ENCODE data around the gene SCAPER.

The SCAPER gene

DNA sequence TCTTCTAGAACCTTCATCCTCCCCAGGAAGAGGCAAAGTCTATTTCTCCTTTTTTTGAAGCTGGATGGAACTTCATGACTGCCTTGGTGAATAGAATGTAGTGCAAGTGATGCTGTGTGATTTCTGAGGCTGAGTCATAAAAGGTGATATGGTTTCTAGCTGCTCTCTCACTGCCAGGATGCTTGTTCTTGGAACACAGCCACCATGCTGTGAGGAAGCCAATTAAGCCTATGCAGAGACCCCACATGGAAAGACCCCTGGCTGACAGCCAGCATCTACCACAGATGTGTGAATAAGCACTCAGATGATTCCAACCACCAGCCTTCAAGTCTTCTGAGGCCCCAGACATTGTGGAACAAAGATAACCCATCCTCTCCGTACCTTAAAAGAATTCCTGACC, 511.5 kb downstream of the SCAPER start:
- Histone ChIP-seq H3K27me3 (ENCODE audit: control insufficient read depth in 2 of 2, insufficient read depth in 2 of 2, low read length in 2 of 2) (no peaks in the 10 kb centered on the region), H3K9me3 (ENCODE audit: control insufficient read depth in 2 of 2, low read length in 2 of 2) (no peaks in the 10 kb centered on the region), H3K4me1 (ENCODE audit: control insufficient read depth in 2 of 2, insufficient read depth in 2 of 2, low read length in 2 of 2) (no peaks in the 10 kb centered on the region), H3K36me3 (ENCODE audit: control insufficient read depth in 2 of 2, insufficient read depth in 2 of 2, low read length in 2 of 2) (no peaks in the 10 kb centered on the region), H3K27ac (ENCODE audit: low read depth in 2 of 2, low read length in 2 of 2) (no peak overlapping the region), H3K4me3 (ENCODE audit: low read length in 2 of 2) (no peak overlapping the region), H3K9ac (ENCODE audit: low read depth in 1 of 2, low read length in 2 of 2) (no peak overlapping the region)

DNA sequence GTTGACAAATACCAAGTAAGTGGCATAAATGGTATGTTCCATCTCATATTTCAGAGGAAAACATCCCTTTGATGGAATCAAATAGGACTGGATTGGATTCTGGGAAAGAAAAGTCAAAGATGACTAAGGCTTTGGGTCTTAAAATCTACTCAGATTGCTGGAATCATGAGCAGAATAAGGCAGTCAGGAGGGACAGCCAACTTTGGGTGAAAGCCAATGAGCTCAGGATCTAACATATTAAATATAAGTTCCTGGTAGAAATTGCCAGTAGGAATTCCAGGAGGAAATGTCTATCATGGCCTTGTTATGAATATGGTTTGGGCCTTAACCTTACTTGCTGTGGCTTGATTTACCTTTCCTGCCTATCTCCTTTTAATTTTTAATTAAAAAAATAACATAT, 513.3 kb downstream of the SCAPER start:
- no peaks in the 10 kb centered on the region for H3K36me3 ChIP-seq (ENCODE audit: control insufficient read depth in 2 of 2, insufficient read depth in 2 of 2, low read length in 2 of 2)
- no peaks in the 10 kb centered on the region for H3K27me3 ChIP-seq (ENCODE audit: control insufficient read depth in 2 of 2, insufficient read depth in 2 of 2, low read length in 2 of 2)
- no peaks in the 10 kb centered on the region for H3K4me1 ChIP-seq (ENCODE audit: control insufficient read depth in 2 of 2, insufficient read depth in 2 of 2, low read length in 2 of 2)
- H3K9ac ChIP-seq (ENCODE audit: low read depth in 1 of 2, low read length in 2 of 2): no peak overlapping the region
- no peak overlapping the region for H3K27ac ChIP-seq (ENCODE audit: low read depth in 2 of 2, low read length in 2 of 2)
- no peak overlapping the region for H3K4me3 ChIP-seq (ENCODE audit: low read length in 2 of 2)
- no peaks in the 10 kb centered on the region for H3K9me3 ChIP-seq (ENCODE audit: control insufficient read depth in 2 of 2, low read length in 2 of 2)

DNA sequence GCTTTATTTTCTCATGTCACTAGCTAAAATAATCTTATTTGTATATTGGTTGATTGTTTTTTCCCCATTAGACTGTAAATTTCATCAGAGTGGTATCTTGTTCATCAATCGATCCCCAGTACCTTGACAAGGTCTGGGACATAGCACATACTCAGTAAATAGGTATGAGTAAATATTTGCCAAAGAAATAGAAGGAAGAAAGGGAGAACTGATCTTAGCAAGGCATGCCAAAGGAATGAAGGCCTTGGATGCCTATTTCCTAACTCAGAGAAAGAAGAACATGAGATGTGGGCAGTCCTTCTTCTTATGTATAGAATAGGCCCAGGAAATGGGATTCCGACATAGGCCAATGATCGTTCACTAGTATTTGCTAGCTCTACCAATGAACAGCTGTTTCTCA, 513.8 kb downstream of the SCAPER start:
- H3K27ac ChIP-seq (ENCODE audit: low read depth in 2 of 2, low read length in 2 of 2): no peak overlapping the region

DNA sequence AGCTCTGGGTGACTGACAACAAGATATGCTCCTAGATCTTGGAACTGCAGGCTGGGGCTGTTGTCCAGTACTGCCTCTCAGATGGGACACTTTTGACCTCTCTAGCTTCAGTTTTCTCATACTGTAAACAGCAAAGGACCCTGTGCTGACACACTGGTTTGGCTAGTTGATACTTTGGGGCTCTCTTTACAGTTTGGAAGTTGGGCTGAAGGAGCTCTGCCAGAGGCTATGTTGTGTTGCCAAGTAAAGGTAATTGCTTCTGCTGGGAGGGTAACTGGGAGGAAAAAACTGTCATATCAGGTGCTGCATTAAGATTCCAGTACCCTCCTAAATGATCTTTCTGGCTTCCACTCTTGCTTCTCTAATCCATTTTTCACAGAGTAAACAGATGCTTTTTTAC, 514.6 kb downstream of the SCAPER start:
- Histone ChIP-seq H3K27ac (ENCODE audit: low read depth in 2 of 2, low read length in 2 of 2) (no peak overlapping the region), H3K9me3 (ENCODE audit: control insufficient read depth in 2 of 2, low read length in 2 of 2) (no peaks in the 10 kb centered on the region), H3K4me3 (ENCODE audit: low read length in 2 of 2) (no peak overlapping the region), H3K27me3 (ENCODE audit: control insufficient read depth in 2 of 2, insufficient read depth in 2 of 2, low read length in 2 of 2) (no peaks in the 10 kb centered on the region), H3K4me1 (ENCODE audit: control insufficient read depth in 2 of 2, insufficient read depth in 2 of 2, low read length in 2 of 2) (no peaks in the 10 kb centered on the region), H3K36me3 (ENCODE audit: control insufficient read depth in 2 of 2, insufficient read depth in 2 of 2, low read length in 2 of 2) (no peaks in the 10 kb centered on the region), H3K9ac (ENCODE audit: low read depth in 1 of 2, low read length in 2 of 2) (no peak overlapping the region)

More for the DNA sequence above, 513.8 kb downstream of the SCAPER start:
- Histone ChIP-seq H3K9ac (ENCODE audit: low read depth in 1 of 2, low read length in 2 of 2) (no peak overlapping the region), H3K4me3 (ENCODE audit: low read length in 2 of 2) (no peak overlapping the region), H3K27me3 (ENCODE audit: control insufficient read depth in 2 of 2, insufficient read depth in 2 of 2, low read length in 2 of 2) (no peaks in the 10 kb centered on the region), H3K9me3 (ENCODE audit: control insufficient read depth in 2 of 2, low read length in 2 of 2) (no peaks in the 10 kb centered on the region), H3K4me1 (ENCODE audit: control insufficient read depth in 2 of 2, insufficient read depth in 2 of 2, low read length in 2 of 2) (no peaks in the 10 kb centered on the region), H3K36me3 (ENCODE audit: control insufficient read depth in 2 of 2, insufficient read depth in 2 of 2, low read length in 2 of 2) (no peaks in the 10 kb centered on the region)

DNA sequence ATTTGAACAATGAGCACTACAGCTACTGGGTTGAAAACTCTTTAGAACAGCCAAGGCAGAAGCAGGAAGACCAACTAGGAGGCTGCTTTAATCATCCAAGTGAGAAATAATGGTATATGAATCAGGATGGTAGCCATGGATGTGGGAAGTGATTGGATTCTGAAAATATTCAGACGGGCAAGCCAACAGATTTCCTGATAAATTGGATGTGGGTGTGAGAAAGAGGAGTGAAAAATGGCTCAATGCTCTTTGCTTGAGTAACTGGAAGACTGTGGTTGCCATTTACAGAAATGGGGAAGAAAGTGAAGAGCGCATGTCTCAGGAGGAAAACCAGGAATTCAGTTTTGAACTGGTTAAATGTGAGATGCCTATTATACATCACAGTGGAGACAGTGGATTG, 518.2 kb downstream of the SCAPER start:
- Histone ChIP-seq H3K4me1 (ENCODE audit: control insufficient read depth in 2 of 2, insufficient read depth in 2 of 2, low read length in 2 of 2) (no peaks in the 10 kb centered on the region), H3K27me3 (ENCODE audit: control insufficient read depth in 2 of 2, insufficient read depth in 2 of 2, low read length in 2 of 2) (no peaks in the 10 kb centered on the region), H3K9me3 (ENCODE audit: control insufficient read depth in 2 of 2, low read length in 2 of 2) (no peaks in the 10 kb centered on the region), H3K9ac (ENCODE audit: low read depth in 1 of 2, low read length in 2 of 2) (no peak overlapping the region), H3K4me3 (ENCODE audit: low read length in 2 of 2) (no peak overlapping the region), H3K27ac (ENCODE audit: low read depth in 2 of 2, low read length in 2 of 2) (no peak overlapping the region), H3K36me3 (ENCODE audit: control insufficient read depth in 2 of 2, insufficient read depth in 2 of 2, low read length in 2 of 2) (no peaks in the 10 kb centered on the region)

DNA sequence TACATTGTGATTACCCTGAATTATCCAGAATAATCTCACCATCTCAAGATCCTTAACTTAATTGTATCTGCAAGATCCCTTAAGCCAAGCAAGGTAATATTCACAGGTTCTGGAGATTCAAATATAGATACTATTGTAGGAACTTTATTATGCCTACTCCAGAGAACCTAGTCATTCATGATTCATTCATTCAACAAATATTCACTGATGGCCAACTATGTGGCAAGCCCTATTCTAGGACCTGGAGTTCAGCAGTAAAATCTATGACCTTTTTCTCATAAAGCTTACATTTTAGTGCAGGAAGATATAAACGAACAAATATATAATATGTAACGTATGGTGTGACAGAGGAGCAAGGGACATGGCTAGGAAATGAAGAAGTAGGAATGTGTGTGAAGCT, 519.0 kb downstream of the SCAPER start:
- H3K9me3 ChIP-seq (ENCODE audit: control insufficient read depth in 2 of 2, low read length in 2 of 2): no peaks in the 10 kb centered on the region
- H3K27me3 ChIP-seq (ENCODE audit: control insufficient read depth in 2 of 2, insufficient read depth in 2 of 2, low read length in 2 of 2): no peaks in the 10 kb centered on the region
- no peaks in the 10 kb centered on the region for H3K36me3 ChIP-seq (ENCODE audit: control insufficient read depth in 2 of 2, insufficient read depth in 2 of 2, low read length in 2 of 2)
- H3K4me1 ChIP-seq (ENCODE audit: control insufficient read depth in 2 of 2, insufficient read depth in 2 of 2, low read length in 2 of 2): no peaks in the 10 kb centered on the region
- no peak overlapping the region for H3K9ac ChIP-seq (ENCODE audit: low read depth in 1 of 2, low read length in 2 of 2)
- H3K27ac ChIP-seq (ENCODE audit: low read depth in 2 of 2, low read length in 2 of 2): no peak overlapping the region
- H3K4me3 ChIP-seq (ENCODE audit: low read length in 2 of 2): no peak overlapping the region

DNA sequence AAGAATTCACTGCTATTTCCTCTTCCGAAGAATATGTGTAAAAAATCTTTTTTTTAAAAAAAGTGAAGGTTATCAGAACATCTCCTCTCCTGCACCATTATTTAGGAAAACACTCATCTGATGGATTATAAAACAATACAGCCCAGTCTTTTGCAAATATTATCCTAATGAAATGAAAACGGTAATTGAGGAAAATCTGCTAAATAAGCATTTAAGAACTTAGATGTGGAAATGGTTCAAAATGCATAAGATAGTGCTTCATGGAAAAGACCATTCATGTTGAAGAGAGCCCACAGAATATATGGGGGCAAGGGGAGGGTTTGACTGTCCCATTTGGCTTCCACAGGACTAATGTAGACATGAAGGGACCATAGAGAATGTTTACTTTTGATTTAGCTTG, 520.7 kb downstream of the SCAPER start:
- Histone ChIP-seq H3K9me3 (ENCODE audit: control insufficient read depth in 2 of 2, low read length in 2 of 2) (no peaks in the 10 kb centered on the region), H3K4me1 (ENCODE audit: control insufficient read depth in 2 of 2, insufficient read depth in 2 of 2, low read length in 2 of 2) (no peaks in the 10 kb centered on the region), H3K4me3 (ENCODE audit: low read length in 2 of 2) (no peak overlapping the region), H3K9ac (ENCODE audit: low read depth in 1 of 2, low read length in 2 of 2) (no peak overlapping the region), H3K36me3 (ENCODE audit: control insufficient read depth in 2 of 2, insufficient read depth in 2 of 2, low read length in 2 of 2) (no peaks in the 10 kb centered on the region), H3K27ac (ENCODE audit: low read depth in 2 of 2, low read length in 2 of 2) (no peak overlapping the region), H3K27me3 (ENCODE audit: control insufficient read depth in 2 of 2, insufficient read depth in 2 of 2, low read length in 2 of 2) (no peaks in the 10 kb centered on the region)

DNA sequence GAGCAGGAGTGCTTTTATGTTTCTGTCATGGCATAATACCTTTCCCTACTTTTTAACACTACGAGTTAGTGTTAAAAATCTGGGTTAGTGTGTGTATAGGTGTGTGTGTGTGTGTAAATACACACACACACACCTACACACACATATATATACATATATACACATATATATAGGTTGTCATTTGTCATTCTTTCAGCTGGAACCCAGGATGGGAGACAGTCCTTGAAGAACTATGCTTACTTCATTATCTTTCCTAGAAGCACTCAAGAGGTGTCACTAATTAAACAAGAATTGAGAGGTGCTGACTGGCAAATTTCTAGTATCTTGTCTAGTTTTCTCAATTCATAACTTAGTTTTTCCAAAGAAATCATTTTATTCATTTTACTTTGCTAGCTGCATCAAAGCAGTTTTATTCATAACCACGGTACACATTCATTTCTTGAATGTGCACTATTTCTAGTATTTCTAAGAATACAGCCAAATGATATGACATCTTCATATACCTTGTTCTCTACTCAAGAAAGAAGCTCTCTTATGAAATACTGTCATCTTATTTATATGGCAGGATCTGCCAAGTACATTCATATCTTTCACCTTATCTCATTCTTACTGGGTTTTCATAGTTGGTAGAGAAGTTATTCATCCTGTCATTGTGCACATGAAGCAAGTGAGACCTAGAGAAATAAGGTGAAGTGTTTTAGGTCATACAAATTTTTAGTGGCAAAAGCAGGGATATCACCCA, 522.0 kb downstream of the SCAPER start:
- H3K27ac ChIP-seq (ENCODE audit: low read depth in 2 of 2, low read length in 2 of 2): no peak overlapping the region
- no peaks in the 10 kb centered on the region for H3K36me3 ChIP-seq (ENCODE audit: control insufficient read depth in 2 of 2, insufficient read depth in 2 of 2, low read length in 2 of 2)
- no peak overlapping the region for H3K9ac ChIP-seq (ENCODE audit: low read depth in 1 of 2, low read length in 2 of 2)
- no peak overlapping the region for H3K4me3 ChIP-seq (ENCODE audit: low read length in 2 of 2)
- no peaks in the 10 kb centered on the region for H3K9me3 ChIP-seq (ENCODE audit: control insufficient read depth in 2 of 2, low read length in 2 of 2)
- no peaks in the 10 kb centered on the region for H3K27me3 ChIP-seq (ENCODE audit: control insufficient read depth in 2 of 2, insufficient read depth in 2 of 2, low read length in 2 of 2)
- H3K4me1 ChIP-seq (ENCODE audit: control insufficient read depth in 2 of 2, insufficient read depth in 2 of 2, low read length in 2 of 2): no peaks in the 10 kb centered on the region

DNA sequence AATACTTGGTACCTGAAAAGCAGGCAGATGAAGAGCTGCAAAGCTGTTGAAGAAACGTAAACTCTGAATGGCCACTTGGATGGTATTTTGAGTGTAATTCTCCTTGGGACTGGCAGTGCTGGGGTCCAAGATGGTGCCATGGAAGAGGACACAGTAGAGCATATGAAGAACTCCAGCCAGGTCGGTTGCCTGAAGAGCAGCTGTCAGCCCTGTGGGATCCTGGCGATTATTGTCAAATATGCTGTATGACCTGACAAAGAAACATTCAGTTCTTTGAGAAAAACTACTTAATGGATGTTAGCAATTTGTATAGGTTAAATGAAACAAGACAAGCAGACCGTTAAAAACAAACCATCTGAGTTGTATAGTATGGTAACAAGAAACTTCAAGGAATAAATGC, 523.8 kb downstream of the SCAPER start:
- Histone ChIP-seq H3K27ac (ENCODE audit: low read depth in 2 of 2, low read length in 2 of 2) (no peak overlapping the region), H3K27me3 (ENCODE audit: control insufficient read depth in 2 of 2, insufficient read depth in 2 of 2, low read length in 2 of 2) (no peaks in the 10 kb centered on the region), H3K4me3 (ENCODE audit: low read length in 2 of 2) (no peak overlapping the region), H3K4me1 (ENCODE audit: control insufficient read depth in 2 of 2, insufficient read depth in 2 of 2, low read length in 2 of 2) (no peaks in the 10 kb centered on the region), H3K36me3 (ENCODE audit: control insufficient read depth in 2 of 2, insufficient read depth in 2 of 2, low read length in 2 of 2) (no peaks in the 10 kb centered on the region), H3K9ac (ENCODE audit: low read depth in 1 of 2, low read length in 2 of 2) (no peak overlapping the region), H3K9me3 (ENCODE audit: control insufficient read depth in 2 of 2, low read length in 2 of 2) (no peaks in the 10 kb centered on the region)

DNA sequence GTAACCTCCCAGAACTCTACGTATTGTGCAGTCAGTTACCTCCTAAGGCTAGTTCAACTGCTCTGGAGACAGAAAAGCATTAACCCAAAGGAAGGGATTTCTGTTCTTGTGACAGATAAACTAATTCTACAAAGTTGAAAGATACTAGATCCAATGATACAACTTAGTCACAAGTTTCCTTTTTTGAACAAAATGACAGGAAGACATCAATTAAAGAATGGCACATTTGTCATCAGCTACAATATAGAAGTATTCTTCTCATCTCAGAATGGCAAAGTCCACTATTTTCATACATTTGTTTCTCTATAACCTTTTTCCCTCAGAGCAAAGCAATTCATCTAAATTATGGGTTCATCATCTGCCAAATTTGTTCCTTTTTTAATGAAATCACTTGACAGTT, 524.9 kb downstream of the SCAPER start:
- no peak overlapping the region for H3K4me3 ChIP-seq (ENCODE audit: low read length in 2 of 2)
- H3K27me3 ChIP-seq (ENCODE audit: control insufficient read depth in 2 of 2, insufficient read depth in 2 of 2, low read length in 2 of 2): no peaks in the 10 kb centered on the region
- no peak overlapping the region for H3K27ac ChIP-seq (ENCODE audit: low read depth in 2 of 2, low read length in 2 of 2)
- H3K36me3 ChIP-seq (ENCODE audit: control insufficient read depth in 2 of 2, insufficient read depth in 2 of 2, low read length in 2 of 2): no peaks in the 10 kb centered on the region
- no peaks in the 10 kb centered on the region for H3K4me1 ChIP-seq (ENCODE audit: control insufficient read depth in 2 of 2, insufficient read depth in 2 of 2, low read length in 2 of 2)
- H3K9ac ChIP-seq (ENCODE audit: low read depth in 1 of 2, low read length in 2 of 2): no peak overlapping the region
- H3K9me3 ChIP-seq (ENCODE audit: control insufficient read depth in 2 of 2, low read length in 2 of 2): no peaks in the 10 kb centered on the region

DNA sequence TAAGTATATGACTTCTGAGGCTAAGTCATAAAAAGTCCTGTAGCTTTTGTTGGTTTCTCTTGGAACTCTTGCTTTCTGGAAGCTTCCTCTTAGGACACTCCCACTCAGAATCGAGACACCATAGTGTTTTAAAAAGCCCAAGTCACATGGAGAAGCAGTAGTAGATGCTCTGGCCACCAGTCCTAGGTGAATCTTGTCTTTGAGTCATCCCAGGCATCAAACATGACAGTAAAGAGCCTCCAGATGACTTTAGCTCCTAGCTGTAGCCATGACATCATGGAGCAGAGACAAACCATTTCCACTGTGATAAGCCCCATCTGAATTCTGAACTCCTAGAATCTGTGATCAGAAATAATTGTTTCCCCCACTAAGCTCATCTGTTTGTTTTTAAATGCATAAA, 526.4 kb downstream of the SCAPER start:
- no peaks in the 10 kb centered on the region for H3K27me3 ChIP-seq (ENCODE audit: control insufficient read depth in 2 of 2, insufficient read depth in 2 of 2, low read length in 2 of 2)
- H3K4me1 ChIP-seq (ENCODE audit: control insufficient read depth in 2 of 2, insufficient read depth in 2 of 2, low read length in 2 of 2): no peaks in the 10 kb centered on the region
- H3K9ac ChIP-seq (ENCODE audit: low read depth in 1 of 2, low read length in 2 of 2): no peak overlapping the region
- H3K4me3 ChIP-seq (ENCODE audit: low read length in 2 of 2): no peak overlapping the region
- H3K36me3 ChIP-seq (ENCODE audit: control insufficient read depth in 2 of 2, insufficient read depth in 2 of 2, low read length in 2 of 2): no peaks in the 10 kb centered on the region
- H3K9me3 ChIP-seq (ENCODE audit: control insufficient read depth in 2 of 2, low read length in 2 of 2): no peaks in the 10 kb centered on the region
- H3K27ac ChIP-seq (ENCODE audit: low read depth in 2 of 2, low read length in 2 of 2): no peak overlapping the region
